ENCODE results near the gene PI4KA. TPM values are rescaled to one million over a fixed set of nuclear protein-coding genes. Genes with fewer than 3 reads are reported as not detected.

PI4KA gene
- total RNA-seq, 2 experiments from 2014 or later, result 46.9 to 95.7 TPM

- no peaks in the 10 kb centered on the region for H3K4me1 ChIP-seq (ENCODE audit: insufficient read depth, low read length, poor library complexity, severe bottlenecking)
- intact Hi-C loops (cut with micrococcal nuclease; ENCODE audit: unreplicated experiment), result no loop called here
- H3K27ac ChIP-seq (ENCODE audit: low read depth, low read length, poor library complexity, severe bottlenecking), result no peak overlapping the region
- H3K79me2 ChIP-seq (ENCODE audit: insufficient read depth, low read depth, low read length), result no peaks in the 10 kb centered on the region
- H4K20me1 ChIP-seq (ENCODE audit: insufficient read depth, low read length), result no peaks in the 10 kb centered on the region
- no peak for TF ChIP-seq CTCF (conservative IDR thresholded peaks at IDR 0.05; ENCODE audit: low read length)
- TF ChIP-seq EZH2phosphoT487 (IDR thresholded peaks at IDR 0.05; ENCODE audit: borderline replicate concordance, low read depth, low read length), result no peak
- no peak overlapping the region for H2AFZ ChIP-seq (ENCODE audit: low read length)
- DNase-seq (ENCODE audit: low spot score), result no peak
- ChIA-PET CTCF (ENCODE audit: unreplicated experiment) (no interaction called here), POLR2A (interaction anchor here (0.5 to 0.7 kb wide), 2 partner anchors 382 to 1035 kb away, joined by 3 to 5 read pairs; no protein-coding TSS in a partner anchor)
- H3K9me2 ChIP-seq (ENCODE audit: insufficient read depth, low read length), result no peaks in the 10 kb centered on the region
- H3K4me2 ChIP-seq (ENCODE audit: low read length), result no peak overlapping the region
- no peak overlapping the region for H3K4me3 ChIP-seq (ENCODE audit: low read depth, low read length, poor library complexity, severe bottlenecking)
- H3K9me3 ChIP-seq (ENCODE audit: low read length), result no peaks in the 10 kb centered on the region
- no peaks in the 10 kb centered on the region for H3K36me3 ChIP-seq (ENCODE audit: insufficient read depth, low read length)
- no TSS peak for BruUV-seq (replicated peaks)
Observed at GRCh38 chr22:20673295-20674195, 185.1 kb downstream of the PI4KA start.

- H3K9me3 ChIP-seq (ENCODE audit: low read length), result no peaks in the 10 kb centered on the region
- no peaks in the 10 kb centered on the region for H4K20me1 ChIP-seq (ENCODE audit: insufficient read depth, low read length)
- no peak overlapping the region for H2AFZ ChIP-seq (ENCODE audit: low read length)
- no peak overlapping the region for H3K4me2 ChIP-seq (ENCODE audit: low read length)
- TF ChIP-seq EZH2phosphoT487 (IDR thresholded peaks at IDR 0.05; ENCODE audit: borderline replicate concordance, low read depth, low read length), result no peak
- no peak for TF ChIP-seq CTCF (conservative IDR thresholded peaks at IDR 0.05; ENCODE audit: low read length)
- no peaks in the 10 kb centered on the region for H3K4me1 ChIP-seq (ENCODE audit: insufficient read depth, low read length, poor library complexity, severe bottlenecking)
- DNase-seq (ENCODE audit: low spot score), result no peak
- POLR2A ChIA-PET, result no interaction called here
- H3K9me2 ChIP-seq (ENCODE audit: insufficient read depth, low read length), result no peaks in the 10 kb centered on the region
- no peak overlapping the region for H3K27ac ChIP-seq (ENCODE audit: low read depth, low read length, poor library complexity, severe bottlenecking)
- intact Hi-C loops (cut with micrococcal nuclease; ENCODE audit: unreplicated experiment), result no loop called here
- no peaks in the 10 kb centered on the region for H3K36me3 ChIP-seq (ENCODE audit: insufficient read depth, low read length)
- H3K4me3 ChIP-seq (ENCODE audit: low read depth, low read length, poor library complexity, severe bottlenecking), result no peak overlapping the region
- no TSS peak for BruUV-seq (replicated peaks)
- H3K79me2 ChIP-seq (ENCODE audit: insufficient read depth, low read depth, low read length), result no peaks in the 10 kb centered on the region
- CTCF ChIA-PET (ENCODE audit: unreplicated experiment), result no interaction called here
Observed at GRCh38 chr22:20672732-20673131, 185.9 kb downstream of the PI4KA start.

GRCh38 chr22:20672082-20672424, 186.6 kb downstream of the PI4KA start:
- DNase-seq (ENCODE audit: low spot score), result no peak
- POLR2A ChIA-PET, result interaction anchor here (0.6 kb wide), 1 partner anchor 180 kb away, joined by 3 read pairs; no protein-coding TSS in a partner anchor
- no peaks in the 10 kb centered on the region for H3K9me2 ChIP-seq (ENCODE audit: insufficient read depth, low read length)
- no peaks in the 10 kb centered on the region for H3K9me3 ChIP-seq (ENCODE audit: low read length)
- H2AFZ ChIP-seq (ENCODE audit: low read length), result no peak overlapping the region
- CTCF ChIA-PET (ENCODE audit: unreplicated experiment), result no interaction called here
- no peaks in the 10 kb centered on the region for H4K20me1 ChIP-seq (ENCODE audit: insufficient read depth, low read length)
- no peak overlapping the region for H3K4me3 ChIP-seq (ENCODE audit: low read depth, low read length, poor library complexity, severe bottlenecking)
- no peak overlapping the region for H3K27ac ChIP-seq (ENCODE audit: low read depth, low read length, poor library complexity, severe bottlenecking)
- no peak overlapping the region for H3K4me2 ChIP-seq (ENCODE audit: low read length)
- BruUV-seq (replicated peaks), result no TSS peak
- intact Hi-C loops (cut with micrococcal nuclease; ENCODE audit: unreplicated experiment), result no loop called here
- H3K4me1 ChIP-seq (ENCODE audit: insufficient read depth, low read length, poor library complexity, severe bottlenecking), result no peaks in the 10 kb centered on the region
- no peaks in the 10 kb centered on the region for H3K36me3 ChIP-seq (ENCODE audit: insufficient read depth, low read length)
- no peaks in the 10 kb centered on the region for H3K79me2 ChIP-seq (ENCODE audit: insufficient read depth, low read depth, low read length)
- no peak for TF ChIP-seq CTCF (conservative IDR thresholded peaks at IDR 0.05; ENCODE audit: low read length)
- TF ChIP-seq EZH2phosphoT487 (IDR thresholded peaks at IDR 0.05; ENCODE audit: borderline replicate concordance, low read depth, low read length), result no peak

Data from OCI-LY7 (cell line).